GM12873 (cell line): ENCODE measurements around the gene RAPGEF5.

ENCODE experiments used
- CTCF ChIP-seq: IDR thresholded peaks from 2 replicates; pipeline ENCODE4 v1.5.1; 2012; ENCODE audit warnings: low read depth, mild to moderate bottlenecking, moderate library complexity, low read length, control low read depth; ENCODE audit not compliant: insufficient read depth; ENCODE audit errors: missing control alignments

The RAPGEF5 gene

DNA sequence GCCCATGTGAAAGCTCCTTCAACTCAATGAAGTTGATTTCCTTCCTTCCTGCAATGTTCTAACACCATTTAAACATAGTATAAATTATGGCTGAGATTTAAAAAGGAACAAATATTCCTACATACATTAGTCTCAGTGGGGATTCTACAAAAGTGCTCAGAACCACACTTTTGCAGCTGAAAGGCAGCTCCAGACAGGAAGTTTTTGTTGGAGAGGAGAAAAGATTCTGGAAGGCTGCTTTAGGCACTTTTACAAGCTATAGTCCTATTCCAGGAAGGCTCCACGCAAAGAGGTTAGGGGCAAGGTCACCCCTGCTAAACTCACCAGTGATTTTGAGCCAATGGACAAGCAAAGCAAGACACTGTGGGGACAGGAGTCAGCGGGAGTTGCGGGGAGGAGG lies 232.0 kb downstream of the RAPGEF5 start:
- no peak for TF ChIP-seq CTCF

DNA sequence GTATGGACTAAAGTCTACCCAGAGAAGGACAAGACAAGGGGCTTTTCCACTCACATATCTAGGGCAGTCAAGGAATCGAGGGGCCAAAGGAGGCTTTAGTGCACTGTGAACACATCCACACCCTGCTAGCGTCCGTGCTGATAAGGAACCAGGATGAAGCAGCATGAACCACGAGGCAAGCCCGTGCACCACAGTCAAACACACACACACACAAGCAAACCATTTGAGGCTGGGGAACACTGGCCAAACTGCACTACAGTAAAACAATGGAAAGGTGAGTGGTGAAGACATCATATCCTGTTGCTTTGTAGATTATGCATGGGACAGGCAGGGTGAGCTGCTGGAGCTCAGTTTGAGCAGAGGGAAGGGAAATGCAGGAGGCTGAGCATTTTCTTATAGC lies 233.8 kb downstream of the RAPGEF5 start:
- no peak for TF ChIP-seq CTCF

DNA sequence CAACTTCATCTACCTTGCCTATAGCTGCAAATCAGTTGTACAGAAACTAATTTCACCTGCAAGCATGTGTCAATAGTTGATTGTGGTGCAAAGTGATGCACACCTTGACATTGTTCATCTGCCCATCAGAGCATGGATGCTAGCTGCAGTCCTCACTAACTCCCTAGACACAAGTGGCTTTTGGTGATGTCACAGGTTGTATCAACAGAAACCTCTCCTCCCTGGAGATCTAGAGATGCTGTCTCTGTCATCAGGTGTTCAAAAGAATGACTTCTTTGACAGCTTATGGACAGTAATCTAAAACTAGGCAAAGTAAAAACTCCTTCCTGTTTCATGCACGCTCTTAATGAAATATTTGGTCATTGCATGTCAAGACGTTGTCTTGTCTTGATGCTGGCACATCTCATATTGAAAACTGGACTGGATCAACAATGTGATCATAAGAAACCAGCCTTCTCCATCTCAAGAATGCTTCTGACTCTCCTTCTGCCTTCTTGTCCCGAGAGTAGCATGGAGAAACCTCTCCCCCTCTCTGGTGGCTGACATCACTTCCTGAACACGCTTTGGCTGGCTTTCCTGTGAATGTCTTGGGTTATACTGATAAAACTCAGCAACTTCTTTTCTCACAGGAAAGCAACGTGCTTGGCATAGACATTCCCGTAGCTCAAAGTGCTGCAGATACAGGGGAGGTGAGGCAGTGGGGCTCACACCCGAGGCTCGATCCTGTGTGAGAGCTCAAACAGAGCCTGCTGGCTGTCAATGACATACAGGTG lies 235.1 kb downstream of the RAPGEF5 start:
- no peak for TF ChIP-seq CTCF

DNA sequence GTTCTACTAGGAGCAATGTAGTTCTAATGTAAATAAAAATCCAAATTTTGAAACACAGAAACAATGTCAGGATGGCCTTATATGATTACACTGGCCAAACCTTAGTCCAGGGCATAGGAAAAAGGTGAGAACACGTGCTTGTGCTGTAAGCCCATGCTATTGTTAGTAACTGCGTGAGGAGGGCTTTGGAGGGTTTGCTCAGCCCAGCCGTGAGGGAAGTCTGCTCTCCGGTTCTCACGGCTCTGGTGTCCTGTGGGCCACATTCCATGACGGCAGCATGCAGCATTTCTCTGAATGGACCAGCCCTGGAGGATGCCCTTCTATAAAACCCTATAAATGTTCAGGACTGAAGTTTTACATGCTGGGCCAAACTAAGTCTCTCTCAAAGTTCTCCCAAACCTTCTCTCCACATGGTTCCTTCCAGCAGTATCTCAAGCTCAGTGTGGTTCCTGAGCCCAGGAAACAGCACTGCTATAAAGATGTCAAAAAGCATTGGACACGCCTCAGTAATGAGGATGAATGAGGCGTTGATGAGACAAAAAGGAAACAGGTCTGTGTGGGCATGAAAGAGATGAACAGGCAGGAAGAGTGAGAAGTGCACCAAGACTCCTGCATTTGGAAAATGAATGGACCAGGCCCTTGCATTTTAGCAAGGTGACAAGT lies 236.4 kb downstream of the RAPGEF5 start:
- no peak for TF ChIP-seq CTCF

DNA sequence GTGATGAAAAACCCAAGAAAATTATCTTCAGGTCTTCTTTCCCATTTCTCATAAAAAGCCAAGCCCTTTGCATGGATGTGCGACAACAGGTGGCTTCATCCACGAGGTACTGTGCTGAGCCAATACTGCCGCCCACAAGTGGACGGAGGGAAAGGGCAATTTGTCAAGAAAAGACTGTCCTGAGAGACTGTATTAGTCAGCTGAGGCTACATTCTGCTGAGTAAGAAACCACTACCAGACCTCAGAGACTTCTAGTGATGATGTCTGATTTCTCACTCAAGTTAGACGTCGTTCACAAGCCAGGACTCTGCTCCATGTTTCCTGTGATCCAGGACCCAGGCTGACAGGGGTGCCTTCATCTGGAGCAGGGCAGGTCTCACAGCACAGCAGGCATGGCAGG lies 239.7 kb downstream of the RAPGEF5 start:
- TF ChIP-seq CTCF, result no peak

- no peak for TF ChIP-seq CTCF
Observed at GRCh38 chr7:22116451-22117030, 240.4 kb downstream of the RAPGEF5 start.

GRCh38 chr7:22115689-22116088 lies 241.3 kb downstream of the RAPGEF5 start:
- no peak for TF ChIP-seq CTCF
